OCI-LY3 (cell line): ENCODE measurements around the gene TREM1.

Source experiments
- CTCF ChIP-seq: fragments of 200-600, 300-600 bp; sonication (generic); IDR thresholded peaks from 2 replicates; pipeline ENCODE4 v1.5.1; 2014; ENCODE audit warnings: antibody characterized with exemption, low read length, low read depth
- EZH2phosphoT487 ChIP-seq: fragments of 200-600 bp; shearing (Covaris generic); IDR thresholded peaks from 2 replicates; pipeline ENCODE4 v1.6.1; 2018; ENCODE audit warnings: antibody characterized with exemption, mixed run types, low read depth

GRCh38 chr6:41289815-41290214, 3.3 kb upstream of the TREM1 start:
- no peak for TF ChIP-seq CTCF
- TF ChIP-seq EZH2phosphoT487 = no peak
